ENCODE results near the gene CFAP45.

- TF ChIP-seq CTCF (IDR thresholded peaks at IDR 0.05) (peak; percentile 14 to 31 (median 22)), POLR2A (IDR thresholded peaks at IDR 0.05) (no peak)
Measured at GRCh38 chr1:159892944-159893343, 7.0 kb downstream of the CFAP45 start.

All from right lobe of liver (tissue), 4 donors.